ENCODE results near the gene TTC23L.

DNA sequence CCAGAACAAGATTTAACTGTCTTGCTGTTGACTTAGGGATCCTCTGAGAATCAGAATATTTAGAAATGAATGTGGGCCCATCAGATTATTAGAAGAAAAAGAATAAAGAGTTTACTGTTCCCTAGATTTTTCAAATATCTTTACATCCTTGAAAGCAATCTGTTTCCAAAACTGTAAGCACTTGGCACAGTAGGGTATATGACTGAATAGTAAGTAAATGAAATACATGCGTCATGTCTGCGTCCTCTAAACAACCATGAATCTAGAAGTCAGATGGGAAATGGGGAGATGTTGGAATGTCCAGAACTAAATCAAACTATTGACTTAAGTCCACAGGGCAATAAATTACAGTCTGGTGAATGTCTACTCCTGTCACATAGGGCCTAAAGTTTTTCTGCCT is 26.1 kb downstream of the TTC23L start:
- TF ChIP-seq, protein P1, sequence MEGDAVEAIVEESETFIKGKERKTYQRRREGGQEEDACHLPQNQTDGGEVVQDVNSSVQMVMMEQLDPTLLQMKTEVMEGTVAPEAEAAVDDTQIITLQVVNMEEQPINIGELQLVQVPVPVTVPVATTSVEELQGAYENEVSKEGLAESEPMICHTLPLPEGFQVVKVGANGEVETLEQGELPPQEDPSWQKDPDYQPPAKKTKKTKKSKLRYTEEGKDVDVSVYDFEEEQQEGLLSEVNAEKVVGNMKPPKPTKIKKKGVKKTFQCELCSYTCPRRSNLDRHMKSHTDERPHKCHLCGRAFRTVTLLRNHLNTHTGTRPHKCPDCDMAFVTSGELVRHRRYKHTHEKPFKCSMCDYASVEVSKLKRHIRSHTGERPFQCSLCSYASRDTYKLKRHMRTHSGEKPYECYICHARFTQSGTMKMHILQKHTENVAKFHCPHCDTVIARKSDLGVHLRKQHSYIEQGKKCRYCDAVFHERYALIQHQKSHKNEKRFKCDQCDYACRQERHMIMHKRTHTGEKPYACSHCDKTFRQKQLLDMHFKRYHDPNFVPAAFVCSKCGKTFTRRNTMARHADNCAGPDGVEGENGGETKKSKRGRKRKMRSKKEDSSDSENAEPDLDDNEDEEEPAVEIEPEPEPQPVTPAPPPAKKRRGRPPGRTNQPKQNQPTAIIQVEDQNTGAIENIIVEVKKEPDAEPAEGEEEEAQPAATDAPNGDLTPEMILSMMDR (IDR thresholded peaks at IDR 0.05), result no peak
- no peak for TF ChIP-seq POLR2A (IDR thresholded peaks at IDR 0.05)
